Hippocampal formation (tissue), 2 donors: ENCODE measurements around the gene MAN1A1.
A peak's percentile ranks its signal among the peaks of the same experiment; 100 is the strongest.

Experiments
- DNase-seq, 2 donors: peaks; one replicate each; lab custom pipeline; 2025; lab: John Stamatoyannopoulos, UW

The MAN1A1 gene

GRCh38 chr6:119195204-119195603, 154.4 kb downstream of the MAN1A1 start:
- no peak for DNase-seq

GRCh38 chr6:119193707-119194106, 155.9 kb downstream of the MAN1A1 start:
- DNase-seq = no peak

- DNase-seq = no peak
Observed at GRCh38 chr6:119192200-119192599, 157.4 kb downstream of the MAN1A1 start.

- no peak for DNase-seq
Observed at GRCh38 chr6:119190176-119190575, 159.4 kb downstream of the MAN1A1 start.

- DNase-seq = no peak
Observed at GRCh38 chr6:119189498-119189897, 160.1 kb downstream of the MAN1A1 start.

- DNase-seq = no peak
Observed at GRCh38 chr6:119187596-119187995, 162.0 kb downstream of the MAN1A1 start.

- no peak for DNase-seq
Observed at GRCh38 chr6:119186490-119186889, 163.1 kb downstream of the MAN1A1 start.

GRCh38 chr6:119184008-119184648, 165.4 kb downstream of the MAN1A1 start:
- no peak for DNase-seq

- DNase-seq = no peak
Observed at GRCh38 chr6:119183457-119183856, 166.1 kb downstream of the MAN1A1 start.

- DNase-seq = peak in 1 of 2 donors; percentile 65
Observed at GRCh38 chr6:119182875-119183274, 166.7 kb downstream of the MAN1A1 start.

- no peak for DNase-seq
Observed at GRCh38 chr6:119182216-119182803, 167.3 kb downstream of the MAN1A1 start.

- DNase-seq = no peak
Observed at GRCh38 chr6:119181046-119181445, 168.5 kb downstream of the MAN1A1 start.

- DNase-seq = no peak
Observed at GRCh38 chr6:119179842-119180241, 169.7 kb downstream of the MAN1A1 start.

GRCh38 chr6:119179062-119179461, 170.5 kb downstream of the MAN1A1 start:
- no peak for DNase-seq

- no peak for DNase-seq
Observed at GRCh38 chr6:119176445-119176844, 173.1 kb downstream of the MAN1A1 start.

GRCh38 chr6:119174879-119175817, 174.4 kb downstream of the MAN1A1 start:
- DNase-seq = no peak

GRCh38 chr6:119174085-119174445, 175.5 kb downstream of the MAN1A1 start:
- no peak for DNase-seq

GRCh38 chr6:119173249-119174084, 176.1 kb downstream of the MAN1A1 start:
- no peak for DNase-seq

- no peak for DNase-seq
Observed at GRCh38 chr6:119172824-119173223, 176.7 kb downstream of the MAN1A1 start.

- DNase-seq = no peak
Observed at GRCh38 chr6:119171864-119172588, 177.5 kb downstream of the MAN1A1 start.
